Activated CD8-positive, alpha-beta memory T cell treated with anti-CD3 and anti-CD28 coated beads, Interleukin-2, amount 50 U/mL, for 24 hours (primary cell): ENCODE results near the gene ECE1.
"Not testable (repeated sequence)": the region's sequence is repeated elsewhere in the genome, so short reads cannot be mapped to it uniquely, and the experiment has no call there.

Experiments
- DNase-seq: peaks from one replicate; pipeline ENCODE4 v3.0.0-alpha.2; 2020; ENCODE audit errors: extremely low read depth

ECE1 gene

GRCh38 chr1:21219674-21220073 is 70.6 kb downstream of the ECE1 start:
- no peak for DNase-seq

DNA sequence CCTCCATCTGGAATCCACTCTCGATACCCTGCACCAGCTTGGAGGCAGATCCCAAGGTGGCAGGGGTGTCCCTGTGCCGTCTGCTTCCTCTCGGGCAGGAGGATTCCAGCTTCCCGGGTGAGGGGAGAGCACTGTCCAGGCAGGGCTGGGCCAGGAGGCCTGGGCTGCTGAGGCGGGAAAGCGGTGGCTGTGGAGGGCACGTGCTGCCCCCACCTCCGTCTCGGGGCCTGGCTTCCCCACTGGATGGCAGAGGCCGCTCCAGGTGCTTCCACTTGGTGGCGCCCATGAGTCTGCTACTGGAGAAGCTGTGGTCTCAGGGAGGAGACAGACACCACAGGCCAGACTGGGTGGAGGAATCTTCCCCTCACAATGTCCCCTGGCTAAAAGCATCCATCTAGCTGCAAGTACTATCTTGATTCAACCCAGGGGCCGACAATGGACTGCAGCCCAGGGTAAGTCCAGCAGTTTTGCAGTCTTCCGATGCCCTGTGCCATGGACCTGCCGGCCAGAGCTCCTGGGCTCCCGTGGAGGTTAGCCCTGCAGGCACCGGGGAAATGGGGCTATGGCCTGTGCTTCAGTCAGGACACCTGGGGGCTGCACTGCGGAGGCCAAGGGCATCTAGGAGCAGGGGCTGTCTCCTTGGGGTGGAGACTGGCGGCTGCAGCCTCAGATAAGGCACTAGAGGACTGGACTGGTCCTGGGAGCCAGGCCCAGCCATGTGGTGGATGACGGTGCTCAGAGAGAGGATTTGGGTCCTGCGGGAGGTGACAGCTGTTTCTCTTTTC is 72.3 kb downstream of the ECE1 start:
- no peak for DNase-seq

DNA sequence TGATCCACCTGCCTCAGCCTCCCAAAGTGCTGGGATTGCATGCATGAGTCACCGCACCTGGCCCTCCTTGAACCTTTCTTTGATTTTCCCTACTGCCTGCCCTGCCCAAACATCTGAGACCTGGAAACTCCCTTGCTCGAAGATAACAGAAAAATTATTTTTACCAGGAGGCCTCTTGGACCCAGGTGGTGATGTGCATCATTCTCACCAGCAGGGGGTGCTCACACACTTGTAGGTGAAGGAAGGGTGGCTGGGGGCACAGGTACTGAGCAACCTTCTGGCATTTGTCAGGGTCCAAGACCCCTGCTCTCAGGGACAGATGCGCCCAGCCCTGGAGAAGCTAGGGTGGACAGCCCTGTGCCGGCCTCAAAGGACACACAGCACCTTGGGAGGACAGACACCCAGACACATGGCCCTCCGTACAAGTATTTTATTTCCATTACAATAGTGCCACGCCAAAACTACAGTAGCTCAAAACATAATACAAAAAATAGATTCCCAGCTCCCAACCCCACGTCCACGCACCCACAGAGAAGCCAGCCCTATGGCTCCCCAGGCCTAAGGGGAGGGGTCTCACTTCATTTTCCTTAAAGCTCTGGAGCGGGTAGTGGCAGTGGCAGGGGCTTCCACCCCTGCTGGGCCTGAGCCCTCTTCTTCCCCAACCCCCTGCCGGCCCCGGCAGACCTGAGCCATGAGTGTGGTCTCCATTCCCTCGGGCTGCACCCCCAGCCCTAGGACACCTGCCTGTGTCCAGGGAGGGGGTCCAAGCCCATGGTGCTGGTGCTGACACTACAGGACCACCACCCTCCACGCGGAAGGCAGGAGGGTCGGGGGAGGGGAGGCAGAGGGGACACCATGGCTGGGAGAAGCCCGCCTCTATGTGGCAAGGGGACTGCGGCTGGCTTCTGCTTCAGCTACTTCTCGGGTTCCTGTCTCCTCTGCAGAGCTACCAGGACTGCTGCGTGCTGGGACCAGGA is 73.1 kb downstream of the ECE1 start:
- peak; percentile 44 for DNase-seq

DNA sequence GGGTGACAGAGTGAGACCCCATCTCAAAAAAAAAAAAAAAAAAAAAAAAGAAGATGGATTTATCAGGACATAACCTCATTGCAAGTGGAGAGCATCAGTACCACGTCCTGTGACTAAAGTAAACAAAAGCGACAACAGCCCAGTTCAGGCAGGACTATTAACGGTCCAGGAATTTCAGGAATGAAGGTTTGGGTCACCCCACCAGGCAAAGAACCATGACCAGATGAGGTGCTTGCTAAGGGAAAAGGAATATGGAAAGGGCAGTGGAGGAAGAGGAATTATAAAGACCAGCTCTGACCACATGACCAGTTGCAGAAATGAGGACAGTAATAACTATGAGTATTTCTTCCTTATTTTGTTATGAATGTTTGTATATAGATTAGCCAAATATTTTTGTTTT is 78.1 kb downstream of the ECE1 start:
- no peak for DNase-seq

DNA sequence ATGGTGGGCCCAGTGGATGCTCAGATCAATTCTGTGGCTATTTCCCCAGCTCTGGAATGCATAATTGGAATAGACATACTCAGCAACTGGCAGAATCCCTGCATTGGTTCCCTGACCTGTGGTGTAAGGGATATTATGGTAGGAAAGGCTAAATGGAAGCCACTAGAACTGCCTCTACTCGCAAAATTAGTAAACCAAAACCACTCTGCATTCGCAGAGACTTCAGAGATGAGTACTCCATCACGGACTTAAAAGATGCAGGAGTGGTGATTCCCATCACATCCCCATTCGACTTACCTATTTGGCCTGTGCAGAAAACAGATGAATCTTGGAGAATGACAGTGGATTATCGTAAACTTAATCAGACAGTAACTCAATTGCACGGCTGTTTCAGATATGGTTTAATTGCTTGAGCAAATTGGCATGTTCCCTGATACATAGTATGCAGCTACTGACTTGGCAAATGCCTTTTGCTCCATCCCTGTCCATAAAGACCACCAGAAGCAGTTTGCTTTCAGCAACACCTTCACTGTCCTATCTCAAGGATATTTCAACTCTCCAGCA is 82.0 kb downstream of the ECE1 start:
- DNase-seq: not testable (repeated sequence)

DNA sequence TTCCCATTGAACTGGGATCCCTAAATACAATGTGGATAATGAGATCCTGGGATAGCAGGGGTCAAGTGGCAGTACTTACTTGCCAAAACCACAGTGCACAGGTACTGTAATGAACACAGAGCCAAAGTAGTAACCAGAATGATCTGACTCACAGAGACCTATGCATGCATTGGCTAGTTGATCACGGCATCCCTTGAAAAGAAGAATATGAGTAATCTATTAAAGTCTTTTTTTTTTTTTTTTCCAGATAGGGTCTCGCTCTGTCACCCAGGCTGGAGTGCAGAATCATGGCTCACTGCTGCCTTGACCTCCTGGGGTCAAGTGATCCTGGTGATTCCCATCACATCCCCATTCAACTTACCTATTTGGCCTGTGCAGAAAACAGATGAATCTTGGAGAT is 84.1 kb downstream of the ECE1 start:
- no peak for DNase-seq

DNA sequence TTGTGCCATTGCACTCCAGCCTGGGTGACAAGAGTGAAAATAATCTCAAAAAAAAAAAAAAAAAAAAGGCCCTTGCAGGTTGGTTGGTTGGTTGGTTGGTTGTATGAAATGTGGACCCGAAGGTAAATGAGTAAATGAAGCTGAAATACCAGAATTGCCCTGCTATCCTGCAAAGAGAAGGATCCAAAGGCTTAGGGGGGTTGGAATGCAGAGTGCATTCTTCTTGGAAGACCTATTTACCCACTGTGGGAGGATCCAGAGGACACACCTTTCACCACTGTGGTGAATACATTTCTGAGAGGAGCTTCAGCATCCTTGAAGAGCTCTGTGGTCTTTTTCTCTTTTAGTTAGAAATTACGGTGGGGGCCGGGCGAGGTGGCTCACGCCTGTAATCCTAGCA is 84.8 kb downstream of the ECE1 start:
- no peak for DNase-seq

GRCh38 chr1:21201650-21202049 is 88.6 kb downstream of the ECE1 start:
- no peak for DNase-seq

- not testable (repeated sequence) for DNase-seq
Measured at GRCh38 chr1:21201238-21201637, 89.0 kb downstream of the ECE1 start.

- DNase-seq: no peak
Measured at GRCh38 chr1:21200767-21201166, 89.5 kb downstream of the ECE1 start.

DNA sequence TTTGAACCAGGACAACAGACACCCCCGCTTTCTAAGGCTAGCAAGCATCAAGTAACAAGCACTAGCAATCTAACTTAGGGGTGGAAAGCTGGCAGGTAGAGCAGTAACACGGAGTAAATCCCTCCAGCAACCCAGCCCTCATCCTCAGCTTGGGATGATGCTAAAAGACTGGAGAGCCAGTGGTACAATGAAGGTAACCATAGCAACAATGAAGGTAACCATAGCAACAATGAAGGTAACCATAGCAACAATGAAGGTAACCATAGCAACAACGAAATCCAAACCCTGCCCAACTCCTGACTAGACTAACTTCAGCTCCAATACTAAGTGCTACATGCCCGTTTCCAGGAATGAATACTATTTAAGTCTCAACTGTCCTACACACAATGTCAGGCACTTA is 91.3 kb downstream of the ECE1 start:
- no peak for DNase-seq

DNA sequence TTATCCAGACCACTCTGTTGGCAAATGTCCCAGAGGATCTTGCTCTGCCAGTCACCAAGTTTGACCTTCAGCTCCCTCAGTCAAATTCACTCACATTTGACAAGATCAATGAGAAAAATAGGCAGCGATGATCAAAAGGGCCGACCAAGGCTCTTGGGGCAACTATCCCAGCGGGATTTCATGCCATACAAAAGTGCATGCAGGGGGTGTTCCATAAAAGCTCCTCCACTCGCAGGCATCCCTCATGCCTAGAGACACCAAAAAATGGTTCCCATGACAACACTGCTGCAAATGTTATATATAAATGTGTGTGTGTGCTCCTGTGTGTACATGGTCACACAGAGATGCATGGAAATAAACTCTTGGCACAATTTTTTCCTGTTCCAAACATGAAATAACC is 97.4 kb downstream of the ECE1 start:
- DNase-seq: no peak

DNA sequence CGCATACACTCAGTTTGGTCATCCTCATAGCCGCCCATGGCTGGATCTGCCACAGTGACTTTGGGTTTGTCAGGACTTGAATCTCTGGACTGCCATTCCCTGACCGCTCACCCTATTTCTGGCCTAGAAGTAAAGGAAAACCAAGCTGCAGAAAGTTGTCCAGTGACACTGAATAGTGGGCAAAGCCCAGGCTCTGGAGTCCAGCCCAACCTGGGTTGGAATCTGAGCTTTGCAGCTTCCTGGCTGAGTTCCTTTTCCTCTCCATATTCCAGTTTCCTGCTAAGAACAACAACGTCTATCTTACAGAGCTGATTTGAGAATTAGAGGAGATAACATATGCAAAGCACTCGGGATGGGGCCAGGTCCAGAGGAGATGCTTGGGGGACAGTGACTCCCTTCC is 98.0 kb downstream of the ECE1 start:
- DNase-seq: no peak

- DNase-seq: not testable (repeated sequence)
Measured at GRCh38 chr1:21190771-21191170, 99.5 kb downstream of the ECE1 start.

DNA sequence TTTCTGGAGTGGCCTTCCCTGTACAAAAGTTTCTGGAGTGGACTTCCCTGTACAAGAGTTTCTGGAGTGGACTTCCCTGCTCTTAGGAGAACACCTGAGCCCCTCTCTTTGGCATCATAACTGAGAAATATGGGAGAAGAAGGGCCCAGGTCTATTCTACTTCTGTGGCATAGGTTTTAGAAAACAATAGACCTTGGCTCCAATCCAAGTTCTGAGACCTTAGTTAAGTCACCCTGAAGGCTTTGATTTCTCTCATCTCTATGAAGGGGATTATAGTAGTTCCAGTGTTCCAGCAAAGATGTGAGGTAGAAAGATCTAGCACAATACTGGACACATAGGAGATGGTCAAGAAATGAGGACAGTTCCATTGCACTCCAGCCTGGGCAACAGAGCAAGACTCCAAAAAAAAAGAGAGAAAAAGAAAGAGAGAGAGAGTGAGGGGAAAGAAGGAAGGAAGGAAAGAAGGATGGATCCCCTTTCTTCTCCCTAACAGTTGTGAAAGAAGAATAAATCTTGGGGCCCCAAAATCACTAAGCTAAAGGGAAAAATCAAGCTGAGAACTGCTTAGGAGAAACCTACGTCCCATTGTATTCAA is 100.3 kb downstream of the ECE1 start:
- no peak for DNase-seq

DNA sequence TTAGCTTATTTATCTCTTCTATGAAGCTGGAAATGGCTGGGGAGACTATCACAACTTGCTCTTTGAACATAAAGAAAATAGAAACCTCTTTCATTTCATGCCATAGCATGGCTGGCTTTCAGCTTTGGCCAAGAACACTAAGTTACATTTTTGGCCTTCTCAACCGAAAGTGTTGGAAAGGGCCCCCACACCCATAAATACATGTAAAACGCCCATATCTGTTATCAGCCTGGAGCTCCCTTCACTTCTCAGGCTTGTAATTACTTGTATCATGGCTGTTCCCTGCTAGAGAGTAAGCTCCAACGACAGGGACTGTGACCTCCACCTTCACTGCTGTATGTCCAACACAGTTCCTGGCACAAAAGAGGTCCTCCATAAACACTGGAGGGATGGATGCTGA is 100.8 kb downstream of the ECE1 start:
- DNase-seq: no peak

- DNase-seq: no peak
Measured at GRCh38 chr1:21188235-21188634, 102.0 kb downstream of the ECE1 start.

GRCh38 chr1:21185221-21185731 is 105.0 kb downstream of the ECE1 start:
- no peak for DNase-seq

- no peak for DNase-seq
Measured at GRCh38 chr1:21184276-21184675, 106.0 kb downstream of the ECE1 start.

GRCh38 chr1:21182181-21182731 is 108.0 kb downstream of the ECE1 start:
- no peak for DNase-seq

- DNase-seq: not testable (repeated sequence)
Measured at GRCh38 chr1:21178271-21178670, 112.0 kb downstream of the ECE1 start.
